NB4 (cell line): ENCODE data around the gene MARCOL.

Source experiments
- MAX ChIP-seq: IDR thresholded peaks from 2 replicates; pipeline ENCODE4 v1.6.1; 2011; ENCODE audit warnings: low read depth, low read length
- MYC ChIP-seq: IDR thresholded peaks from 2 replicates; pipeline ENCODE4 v1.6.1; 2011; ENCODE audit warnings: low read depth, low read length
- POLR2A ChIP-seq: IDR thresholded peaks from 2 replicates; pipeline ENCODE4 v1.6.1; 2011; ENCODE audit warnings: mild to moderate bottlenecking; ENCODE audit not compliant: insufficient read length; ENCODE audit errors: extremely low read depth
- TF ChIP-seq, protein P1 (sequence below): IDR thresholded peaks from one replicate; pipeline ENCODE4 v1.5.1; 2012; ENCODE audit warnings: low read depth, low read length

- TF ChIP-seq, protein P1, sequence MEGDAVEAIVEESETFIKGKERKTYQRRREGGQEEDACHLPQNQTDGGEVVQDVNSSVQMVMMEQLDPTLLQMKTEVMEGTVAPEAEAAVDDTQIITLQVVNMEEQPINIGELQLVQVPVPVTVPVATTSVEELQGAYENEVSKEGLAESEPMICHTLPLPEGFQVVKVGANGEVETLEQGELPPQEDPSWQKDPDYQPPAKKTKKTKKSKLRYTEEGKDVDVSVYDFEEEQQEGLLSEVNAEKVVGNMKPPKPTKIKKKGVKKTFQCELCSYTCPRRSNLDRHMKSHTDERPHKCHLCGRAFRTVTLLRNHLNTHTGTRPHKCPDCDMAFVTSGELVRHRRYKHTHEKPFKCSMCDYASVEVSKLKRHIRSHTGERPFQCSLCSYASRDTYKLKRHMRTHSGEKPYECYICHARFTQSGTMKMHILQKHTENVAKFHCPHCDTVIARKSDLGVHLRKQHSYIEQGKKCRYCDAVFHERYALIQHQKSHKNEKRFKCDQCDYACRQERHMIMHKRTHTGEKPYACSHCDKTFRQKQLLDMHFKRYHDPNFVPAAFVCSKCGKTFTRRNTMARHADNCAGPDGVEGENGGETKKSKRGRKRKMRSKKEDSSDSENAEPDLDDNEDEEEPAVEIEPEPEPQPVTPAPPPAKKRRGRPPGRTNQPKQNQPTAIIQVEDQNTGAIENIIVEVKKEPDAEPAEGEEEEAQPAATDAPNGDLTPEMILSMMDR: no peak
- TF ChIP-seq POLR2A (no peak), MYC (no peak), MAX (no peak)
Observed at GRCh38 chr5:148255456-148255855, 17.1 kb downstream of the MARCOL start.
